D341Med (cell line): Measurements from ENCODE around the gene POU6F2.

Source experiments
- DNase-seq: peaks from one replicate; pipeline ENCODE4 v3.0.0; 2012; ENCODE audit warnings: low spot score

The POU6F2 gene

GRCh38 chr7:39510864-39511354, 533.2 kb downstream of the POU6F2 start:
- DNase-seq: no peak

GRCh38 chr7:39515534-39516228, 538.0 kb downstream of the POU6F2 start:
- DNase-seq: no peak

- no peak for DNase-seq
Observed at GRCh38 chr7:39516498-39516897, 538.8 kb downstream of the POU6F2 start.

- no peak for DNase-seq
Observed at GRCh38 chr7:39517240-39517639, 539.5 kb downstream of the POU6F2 start.
